HepG2 (cell line): ENCODE measurements around the gene CDC34. TPM values are rescaled to one million over a fixed set of nuclear protein-coding genes. Genes with fewer than 3 reads are reported as not detected.

ENCODE experiments used
- BHLHE40 ChIP-seq: IDR thresholded peaks from 2 replicates; pipeline ENCODE4 v1.6.1; 2011; ENCODE audit warnings: low read length, improper control_type of control experiment
- BRCA1 ChIP-seq: sonication (generic); formaldehyde crosslinking; IDR thresholded peaks from 2 replicates; pipeline ENCODE4 v1.4.0; 2020; ENCODE audit warnings: missing genetic modification reagents
- CBX5 ChIP-seq: sonication (generic); formaldehyde crosslinking; IDR thresholded peaks from 2 replicates; pipeline ENCODE4 v1.4.0; 2020; ENCODE audit warnings: missing genetic modification reagents, borderline replicate concordance
- FIP1L1 ChIP-seq: fragments of 200-400 bp; formaldehyde crosslinking; IDR thresholded peaks from 2 replicates; pipeline ENCODE4 v1.6.1; 2018; ENCODE audit warnings: low read depth, mild to moderate bottlenecking, low read length, moderate library complexity, borderline replicate concordance; ENCODE audit not compliant: insufficient read depth
- HNRNPL ChIP-seq: fragments of 200-400 bp; formaldehyde crosslinking; IDR thresholded peaks from 2 replicates; pipeline ENCODE4 v1.6.1; 2017; ENCODE audit warnings: mild to moderate bottlenecking, low read depth, low read length
- KDM3A ChIP-seq: IDR thresholded peaks from 2 replicates; pipeline ENCODE4 v1.6.1; 2018; ENCODE audit warnings: low read depth, missing compliant biosample characterization
- KLF11 ChIP-seq: IDR thresholded peaks from 2 replicates; pipeline ENCODE4 v1.6.1; 2016; ENCODE audit warnings: missing compliant biosample characterization
- KLF16 ChIP-seq, 2 experiments: sonication (generic) in 1 of 2; formaldehyde crosslinking in 1 of 2; IDR thresholded peaks; 2 replicates each; pipeline versions ENCODE4 v1.6.1 to v1.8.0; 2016 to 2023; ENCODE audit warnings: missing genetic modification reagents in 2 of 2, missing compliant biosample characterization in 1 of 2
- KLF6 ChIP-seq: IDR thresholded peaks from 2 replicates; pipeline ENCODE4 v1.8.0; 2016; ENCODE audit warnings: missing biosample characterization, missing genetic modification reagents
- KLF9 ChIP-seq: IDR thresholded peaks from 2 replicates; pipeline ENCODE4 v1.6.1; 2016; ENCODE audit warnings: low read depth
- LCORL ChIP-seq, 2 experiments: fragments of 450-650 bp in 1 of 2; sonication (generic) in 1 of 2; formaldehyde crosslinking in 1 of 2; IDR thresholded peaks; 2 replicates each; pipeline versions ENCODE4 v1.5.0 to v1.6.1; 2017 to 2020; ENCODE audit warnings: antibody characterized with exemption in 1 of 2, missing genetic modification reagents in 1 of 2
- THAP9 ChIP-seq: sonication (generic); formaldehyde crosslinking; IDR thresholded peaks from 2 replicates; pipeline ENCODE4; 2020; ENCODE audit warnings: missing genetic modification reagents, mild to moderate bottlenecking, borderline replicate concordance
- TMF1 ChIP-seq: sonication (generic); formaldehyde crosslinking; IDR thresholded peaks from 2 replicates; pipeline ENCODE4 v1.8.1; 2022; ENCODE audit warnings: low read depth, missing genetic modification reagents
- TOE1 ChIP-seq: sonication (generic); formaldehyde crosslinking; IDR thresholded peaks from 2 replicates; pipeline ENCODE4 v1.4.0; 2020; ENCODE audit warnings: mild to moderate bottlenecking, missing genetic modification reagents
- ZFP82 ChIP-seq: sonication (generic); formaldehyde crosslinking; IDR thresholded peaks from 2 replicates; pipeline ENCODE4 v1.5.1; 2020; ENCODE audit warnings: mild to moderate bottlenecking, missing genetic modification reagents, borderline replicate concordance
- ZNF234 ChIP-seq: sonication (generic); formaldehyde crosslinking; conservative IDR thresholded peaks from 2 replicates; pipeline ENCODE4 v1.5.1; 2020; ENCODE audit warnings: mild to moderate bottlenecking, missing genetic modification reagents
- ZNF326 ChIP-seq: sonication (generic); formaldehyde crosslinking; IDR thresholded peaks from 2 replicates; pipeline ENCODE4 v1.4.0; 2020; ENCODE audit warnings: missing genetic modification reagents, borderline replicate concordance
- ZNF350 ChIP-seq: sonication (generic); formaldehyde crosslinking; IDR thresholded peaks from 2 replicates; pipeline ENCODE4 v1.4.0; 2020; ENCODE audit warnings: mild to moderate bottlenecking, low read depth, missing genetic modification reagents, borderline replicate concordance
- ZNF652 ChIP-seq: IDR thresholded peaks from 2 replicates; pipeline ENCODE4 v1.6.1; 2016; ENCODE audit warnings: low read depth, borderline replicate concordance
- ZNF775 ChIP-seq: sonication (generic); formaldehyde crosslinking; IDR thresholded peaks from 2 replicates; pipeline ENCODE4 v1.4.0; 2020; ENCODE audit warnings: missing genetic modification reagents, mild to moderate bottlenecking, moderate library complexity, borderline replicate concordance
- polyA plus RNA-seq, 8 experiments: library from polyadenylated mRNA; depleted of rRNA in 3 of 8; stranded (reverse) in 7 of 8; unstranded in 1 of 8; fragments of >200 nt; fragmentation: Illumina TruSeq in 4 of 8; extraction: Trizol in 4 of 8; gene quantifications; 2 replicates each; pipeline versions ENCODE4 v1.2.1 to v1.2.3, GENCODE V29; 2011 to 2016; ENCODE audit warnings: low read depth in 4 of 8, missing spikeins in 1 of 8, mixed read lengths in 1 of 8; ENCODE audit not compliant: insufficient read depth in 1 of 8
- total RNA-seq, 5 experiments: library from RNA; depleted of rRNA; stranded (reverse); fragments of >200 nt; fragmentation: Illumina TruSeq; extraction: Trizol; gene quantifications; 2 replicates each; pipeline ENCODE4 v1.2.3, GENCODE V29; 2016; ENCODE audit warnings: low read depth in 1 of 5
- TF ChIP-seq, protein P1 (sequence below): sonication (generic); formaldehyde crosslinking; IDR thresholded peaks from 2 replicates; pipeline ENCODE4 v1.5.0; 2020; ENCODE audit warnings: missing genetic modification reagents, mild to moderate bottlenecking, borderline replicate concordance
- TF ChIP-seq, protein P2 (sequence below): sonication (generic); formaldehyde crosslinking; IDR thresholded peaks from 2 replicates; pipeline ENCODE4 v1.5.0; 2020; ENCODE audit warnings: mild to moderate bottlenecking, missing genetic modification reagents, borderline replicate concordance

Gene CDC34
- total and polyA plus RNA-seq, 2 of the 13 experiments (the other 11 are each of a cell fraction or from before 2014, with no cell fraction given) = 138 to 150 TPM

DNA sequence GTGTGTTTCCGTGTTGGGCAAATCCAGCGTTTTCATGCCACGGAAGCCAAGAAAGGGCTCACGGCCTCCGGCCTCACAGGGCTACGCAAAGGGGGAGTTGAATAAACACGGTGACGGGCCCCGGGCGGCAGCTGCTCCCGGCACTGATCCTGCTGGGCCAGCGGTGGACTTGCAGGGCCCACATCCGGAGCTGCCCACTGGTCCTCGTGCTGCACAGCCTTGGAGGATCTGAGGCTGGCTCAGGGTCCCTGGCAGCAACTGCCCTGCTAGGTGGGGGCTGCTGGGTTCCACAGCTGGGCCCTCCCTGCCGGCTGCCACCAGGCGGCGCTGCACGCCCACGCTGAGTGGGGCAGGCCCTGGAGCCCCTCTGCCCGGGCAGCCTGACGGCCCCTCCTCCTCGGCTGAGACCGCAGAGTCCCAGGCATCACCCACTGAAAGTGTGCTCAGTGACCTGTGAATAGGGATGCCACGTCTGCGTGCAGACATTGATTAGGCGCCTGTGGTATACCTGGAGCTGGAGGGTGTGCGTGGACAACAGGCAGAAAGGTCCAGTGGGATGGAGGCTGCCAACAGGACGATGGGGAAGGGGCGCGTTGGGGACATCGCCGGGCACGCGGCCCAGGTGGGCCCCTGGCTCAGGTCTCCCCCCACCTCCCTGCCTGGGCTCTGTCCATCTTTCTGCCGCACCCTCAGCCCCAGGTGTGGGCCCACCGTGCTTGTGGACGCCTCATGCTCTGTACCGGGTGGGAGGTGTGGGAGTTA, 52.9 kb downstream of the CDC34 start (continued):
- peak; percentile 76; the same call in 1 of the 2 replicates for TF ChIP-seq THAP9
- TF ChIP-seq KLF9 (CRISPR knock-in tag) = peak; percentile 37; the same call in 1 of the 2 replicates
- TF ChIP-seq KLF11 (CRISPR knock-in tag) = no peak
- 0 out of 2 replicates have a peak, but pooled peaks have one; percentile 50 for TF ChIP-seq KLF6
- 0 out of 2 replicates have a peak, but pooled peaks have one; percentile 58 for TF ChIP-seq ZNF234 (CRISPR knock-in tag)
- TF ChIP-seq HNRNPL = 0 out of 2 replicates have a peak, but pooled peaks have one; percentile 54
- no peak for TF ChIP-seq TOE1 (CRISPR knock-in tag)
- 0 out of 2 replicates have a peak, but pooled peaks have one; percentile 49 for TF ChIP-seq CBX5 (CRISPR knock-in tag)
- TF ChIP-seq KDM3A (CRISPR knock-in tag) = peak; percentile 25; the same call in 1 of the 2 replicates
- peak; percentile 32; the same call in 1 of the 2 replicates for TF ChIP-seq ZNF350
- TF ChIP-seq, protein P1, sequence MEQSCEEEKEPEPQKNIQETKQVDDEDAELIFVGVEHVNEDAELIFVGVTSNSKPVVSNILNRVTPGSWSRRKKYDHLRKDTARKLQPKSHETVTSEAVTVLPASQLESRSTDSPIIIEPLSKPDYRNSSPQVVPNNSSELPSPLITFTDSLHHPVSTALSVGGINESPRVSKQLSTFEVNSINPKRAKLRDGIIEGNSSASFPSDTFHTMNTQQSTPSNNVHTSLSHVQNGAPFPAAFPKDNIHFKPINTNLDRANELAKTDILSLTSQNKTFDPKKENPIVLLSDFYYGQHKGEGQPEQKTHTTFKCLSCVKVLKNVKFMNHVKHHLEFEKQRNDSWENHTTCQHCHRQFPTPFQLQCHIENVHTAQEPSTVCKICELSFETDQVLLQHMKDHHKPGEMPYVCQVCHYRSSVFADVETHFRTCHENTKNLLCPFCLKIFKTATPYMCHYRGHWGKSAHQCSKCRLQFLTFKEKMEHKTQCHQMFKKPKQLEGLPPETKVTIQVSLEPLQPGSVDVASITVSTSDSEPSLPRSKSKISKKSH (CRISPR knock-in tag) = no peak
- no peak for TF ChIP-seq ZFP82
- peak; percentile 98 for TF ChIP-seq ZNF326
- 0 out of 2 replicates have a peak, but pooled peaks have one; percentile 18 for TF ChIP-seq BHLHE40
- peak in 1 of 2 experiments; percentile 37; a peak in 1 of 4 replicates for TF ChIP-seq KLF16 (CRISPR knock-in tag; IDR thresholded peaks at IDR 0.05)
- TF ChIP-seq ZNF652 (CRISPR knock-in tag) = 0 out of 2 replicates have a peak, but pooled peaks have one; percentile 26
- TF ChIP-seq, protein P2, sequence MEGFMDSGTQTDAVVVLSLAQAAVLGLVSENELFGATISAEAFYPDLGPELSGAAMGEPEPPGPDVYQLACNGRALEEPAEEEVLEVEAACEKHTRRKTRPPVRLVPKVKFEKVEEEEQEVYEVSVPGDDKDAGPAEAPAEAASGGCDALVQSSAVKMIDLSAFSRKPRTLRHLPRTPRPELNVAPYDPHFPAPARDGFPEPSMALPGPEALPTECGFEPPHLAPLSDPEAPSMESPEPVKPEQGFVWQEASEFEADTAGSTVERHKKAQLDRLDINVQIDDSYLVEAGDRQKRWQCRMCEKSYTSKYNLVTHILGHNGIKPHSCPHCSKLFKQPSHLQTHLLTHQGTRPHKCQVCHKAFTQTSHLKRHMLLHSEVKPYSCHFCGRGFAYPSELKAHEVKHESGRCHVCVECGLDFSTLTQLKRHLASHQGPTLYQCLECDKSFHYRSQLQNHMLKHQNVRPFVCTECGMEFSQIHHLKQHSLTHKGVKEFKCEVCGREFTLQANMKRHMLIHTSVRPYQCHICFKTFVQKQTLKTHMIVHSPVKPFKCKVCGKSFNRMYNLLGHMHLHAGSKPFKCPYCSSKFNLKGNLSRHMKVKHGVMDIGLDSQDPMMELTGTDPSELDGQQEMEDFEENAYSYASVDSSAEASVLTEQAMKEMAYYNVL = peak; percentile 63; the same call in 1 of the 2 replicates
- 0 out of 2 replicates have a peak, but pooled peaks have one; percentile 22 for TF ChIP-seq TMF1 (CRISPR knock-in tag)
- TF ChIP-seq ZNF775 = no peak
- no peak for TF ChIP-seq FIP1L1
- TF ChIP-seq LCORL (IDR thresholded peaks at IDR 0.05) = no peak
- peak; percentile 81 for TF ChIP-seq LCORL (CRISPR knock-in tag; IDR thresholded peaks at IDR 0.05)
- TF ChIP-seq BRCA1 = peak; percentile 69; the same call in 1 of the 2 replicates
